Activated CD4-positive, alpha-beta T cell treated with anti-CD3 and anti-CD28 coated beads, Interleukin-2, amount 10 ng/mL, durations not matched to agents 7 days and 5 days (primary cell): Measurements from ENCODE around the gene CDS2. TPM values are rescaled to one million over a fixed set of nuclear protein-coding genes. Genes with fewer than 3 reads are reported as not detected.

Experiments used
- CTCF ChIA-PET: fragments of 350-600 bp; sonication (Branson Sonifier 250); formaldehyde crosslinking; loops from one replicate; lab custom pipeline; 2021; ENCODE audit warnings: antibody characterized with exemption; lab: Charles Lee
- POLR2A ChIA-PET: fragments of 350-600 bp; sonication (Branson Sonifier 250); formaldehyde crosslinking; loops from one replicate; lab custom pipeline; 2021; ENCODE audit warnings: antibody characterized with exemption; lab: Charles Lee
- DNase-seq: peaks from one replicate; pipeline ENCODE4 v3.0.0-alpha.2; 2020
- H3K27ac Mint-ChIP-seq: one replicate; pipeline ENCODE4 v1.8.0; 2021; ENCODE audit warnings: mild to moderate bottlenecking, moderate library complexity, mixed read lengths
- H3K27me3 Mint-ChIP-seq: one replicate; pipeline ENCODE4 v1.8.0; 2021; ENCODE audit warnings: mixed read lengths
- H3K36me3 Mint-ChIP-seq: one replicate; pipeline ENCODE4 v1.8.0; 2021; ENCODE audit warnings: low read depth, mixed read lengths
- H3K4me1 Mint-ChIP-seq: one replicate; pipeline ENCODE4 v1.8.0; 2021; ENCODE audit warnings: mixed read lengths
- H3K4me3 Mint-ChIP-seq: one replicate; pipeline ENCODE4 v1.8.0; 2021; ENCODE audit warnings: mild to moderate bottlenecking, moderate library complexity, mixed read lengths
- H3K9me3 Mint-ChIP-seq: one replicate; pipeline ENCODE4 v1.8.0; 2021; ENCODE audit warnings: mixed read lengths
- total RNA-seq, 2 experiments: library from RNA; stranded (reverse); gene quantifications; one replicate each; pipeline ENCODE4 v1.2.3, GENCODE V29; 2021

CDS2 gene
- total RNA-seq, 2 experiments from 2014 or later, result 54.5 to 58.4 TPM

GRCh38 chr20:5211803-5212714 lies 85.3 kb downstream of the CDS2 start:
- no peak overlapping the region for H3K27ac Mint-ChIP-seq
- ChIA-PET CTCF (interaction anchor here (0.6 to 1.9 kb wide), 9 partner anchors 8 to 479 kb away, joined by 3 to 7 read pairs (median 3); partner anchors contain the start of gene CDS2), POLR2A (no interaction called here)
- peaks cover 2% of the 10 kb centered on the region for H3K36me3 Mint-ChIP-seq
- DNase-seq, result no peak
- H3K27me3 Mint-ChIP-seq, result no peaks in the 10 kb centered on the region
- H3K4me1 Mint-ChIP-seq, result no peaks in the 10 kb centered on the region
- no peak overlapping the region for H3K4me3 Mint-ChIP-seq
- no peaks in the 10 kb centered on the region for H3K9me3 Mint-ChIP-seq

- no peak for DNase-seq
- ChIA-PET CTCF (interaction anchor here (1.0 to 1.4 kb wide), 2 partner anchors 10 to 86 kb away, joined by 3 to 7 read pairs; partner anchors contain the start of gene CDS2), POLR2A (no interaction called here)
- Mint-ChIP-seq H3K4me3 (no peak overlapping the region), H3K27ac (no peak overlapping the region), H3K4me1 (no peaks in the 10 kb centered on the region), H3K36me3 (peaks cover 2% of the 10 kb centered on the region), H3K27me3 (no peaks in the 10 kb centered on the region), H3K9me3 (no peaks in the 10 kb centered on the region)
These were observed 86.2 kb downstream of the CDS2 start for GRCh38 chr20:5212907-5213487.

GRCh38 chr20:5214826-5215225 lies 88.0 kb downstream of the CDS2 start:
- H3K27ac Mint-ChIP-seq, result no peak overlapping the region
- H3K4me1 Mint-ChIP-seq, result no peaks in the 10 kb centered on the region
- POLR2A ChIA-PET, result no interaction called here
- no peaks in the 10 kb centered on the region for H3K9me3 Mint-ChIP-seq
- CTCF ChIA-PET, result interaction anchor here (1.1 to 1.4 kb wide), 3 partner anchors 9 to 15 kb away, joined by 3 to 4 read pairs (median 4); no protein-coding TSS in a partner anchor
- no peaks in the 10 kb centered on the region for H3K36me3 Mint-ChIP-seq
- no peak for DNase-seq
- H3K27me3 Mint-ChIP-seq, result no peaks in the 10 kb centered on the region
- H3K4me3 Mint-ChIP-seq, result no peak overlapping the region

GRCh38 chr20:5215672-5216304 lies 89.0 kb downstream of the CDS2 start:
- Mint-ChIP-seq H3K27me3 (no peaks in the 10 kb centered on the region), H3K36me3 (no peaks in the 10 kb centered on the region), H3K9me3 (no peaks in the 10 kb centered on the region), H3K27ac (no peak overlapping the region), H3K4me3 (no peak overlapping the region), H3K4me1 (no peaks in the 10 kb centered on the region)
- ChIA-PET CTCF (interaction anchor here (1.1 kb wide), 1 partner anchor 11 kb away, joined by 3 read pairs; no protein-coding TSS in a partner anchor), POLR2A (no interaction called here)
- DNase-seq, result no peak

GRCh38 chr20:5216663-5217062 lies 89.9 kb downstream of the CDS2 start:
- no peaks in the 10 kb centered on the region for H3K9me3 Mint-ChIP-seq
- H3K36me3 Mint-ChIP-seq, result no peaks in the 10 kb centered on the region
- H3K4me1 Mint-ChIP-seq, result no peaks in the 10 kb centered on the region
- no peak overlapping the region for H3K4me3 Mint-ChIP-seq
- ChIA-PET CTCF (interaction anchor here (0.7 to 1.9 kb wide), 2 partner anchors 9 to 11 kb away, joined by 3 to 5 read pairs; no protein-coding TSS in a partner anchor), POLR2A (no interaction called here)
- no peak for DNase-seq
- no peaks in the 10 kb centered on the region for H3K27me3 Mint-ChIP-seq
- no peak overlapping the region for H3K27ac Mint-ChIP-seq

GRCh38 chr20:5217616-5218015 lies 90.8 kb downstream of the CDS2 start:
- H3K27me3 Mint-ChIP-seq, result no peaks in the 10 kb centered on the region
- H3K9me3 Mint-ChIP-seq, result no peaks in the 10 kb centered on the region
- ChIA-PET CTCF (interaction anchor here (1.9 kb wide), 1 partner anchor 12 kb away, joined by 5 read pairs; no protein-coding TSS in a partner anchor), POLR2A (no interaction called here)
- DNase-seq, result no peak
- H3K27ac Mint-ChIP-seq, result no peak overlapping the region
- H3K4me3 Mint-ChIP-seq, result no peak overlapping the region
- H3K36me3 Mint-ChIP-seq, result no peaks in the 10 kb centered on the region
- H3K4me1 Mint-ChIP-seq, result no peaks in the 10 kb centered on the region

GRCh38 chr20:5220321-5221060 lies 93.7 kb downstream of the CDS2 start:
- H3K27ac Mint-ChIP-seq, result no peak overlapping the region
- no peak overlapping the region for H3K4me3 Mint-ChIP-seq
- POLR2A ChIA-PET, result no interaction called here
- no peaks in the 10 kb centered on the region for H3K36me3 Mint-ChIP-seq
- H3K4me1 Mint-ChIP-seq, result peaks cover 2% of the 10 kb centered on the region
- CTCF ChIA-PET, result interaction anchor here (0.6 to 3.3 kb wide), 4 partner anchors 9 to 236 kb away, joined by 3 to 13 read pairs (median 4); partner anchors contain the start of gene CDS2
- DNase-seq, result no peak
- no peaks in the 10 kb centered on the region for H3K27me3 Mint-ChIP-seq
- no peaks in the 10 kb centered on the region for H3K9me3 Mint-ChIP-seq

DNA sequence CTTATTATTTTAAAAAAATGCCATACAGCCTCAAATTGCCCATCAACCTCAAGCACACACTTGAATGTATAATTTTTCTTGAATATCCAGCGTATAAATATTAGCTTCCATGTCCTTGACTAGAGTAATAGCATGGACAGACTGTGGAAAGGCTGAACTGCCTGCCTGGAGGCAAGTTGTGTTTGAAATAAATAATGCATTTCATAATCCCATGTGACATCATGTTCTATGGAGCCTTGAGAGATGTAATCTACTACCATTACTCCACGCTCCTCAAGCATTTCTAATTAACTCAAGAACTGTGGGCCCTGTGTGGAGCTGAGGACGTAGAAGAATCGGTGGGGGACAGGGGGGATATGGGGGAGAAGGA lies 94.2 kb downstream of the CDS2 start:
- ChIA-PET POLR2A (no interaction called here), CTCF (interaction anchor here (1.4 to 3.3 kb wide), 2 partner anchors 13 to 94 kb away, joined by 4 to 13 read pairs; partner anchors contain the start of gene CDS2)
- Mint-ChIP-seq H3K4me1 (peaks cover 2% of the 10 kb centered on the region), H3K4me3 (no peak overlapping the region), H3K27ac (no peak overlapping the region), H3K36me3 (no peaks in the 10 kb centered on the region), H3K9me3 (no peaks in the 10 kb centered on the region), H3K27me3 (no peaks in the 10 kb centered on the region)
- no peak for DNase-seq

GRCh38 chr20:5222919-5223634 lies 96.3 kb downstream of the CDS2 start:
- Mint-ChIP-seq H3K4me1 (peaks cover 2% of the 10 kb centered on the region), H3K27ac (no peak overlapping the region), H3K4me3 (no peak overlapping the region), H3K9me3 (no peaks in the 10 kb centered on the region), H3K27me3 (no peaks in the 10 kb centered on the region), H3K36me3 (no peaks in the 10 kb centered on the region)
- peak; percentile 73 for DNase-seq
- POLR2A ChIA-PET, result no interaction called here
- CTCF ChIA-PET, result interaction anchor here (0.7 to 3.3 kb wide), 9 partner anchors 10 to 319 kb away, joined by 3 to 13 read pairs (median 4); partner anchors contain the start of gene CDS2

- ChIA-PET CTCF (interaction anchor here (1.2 kb wide), 1 partner anchor 16 kb away, joined by 4 read pairs; no protein-coding TSS in a partner anchor), POLR2A (no interaction called here)
- no peak overlapping the region for H3K27ac Mint-ChIP-seq
- H3K9me3 Mint-ChIP-seq, result no peaks in the 10 kb centered on the region
- no peaks in the 10 kb centered on the region for H3K36me3 Mint-ChIP-seq
- no peaks in the 10 kb centered on the region for H3K4me1 Mint-ChIP-seq
- no peak overlapping the region for H3K4me3 Mint-ChIP-seq
- peaks cover 23% of the 10 kb centered on the region for H3K27me3 Mint-ChIP-seq
- no peak for DNase-seq
These were observed 103.7 kb downstream of the CDS2 start for GRCh38 chr20:5230544-5230943.

DNA sequence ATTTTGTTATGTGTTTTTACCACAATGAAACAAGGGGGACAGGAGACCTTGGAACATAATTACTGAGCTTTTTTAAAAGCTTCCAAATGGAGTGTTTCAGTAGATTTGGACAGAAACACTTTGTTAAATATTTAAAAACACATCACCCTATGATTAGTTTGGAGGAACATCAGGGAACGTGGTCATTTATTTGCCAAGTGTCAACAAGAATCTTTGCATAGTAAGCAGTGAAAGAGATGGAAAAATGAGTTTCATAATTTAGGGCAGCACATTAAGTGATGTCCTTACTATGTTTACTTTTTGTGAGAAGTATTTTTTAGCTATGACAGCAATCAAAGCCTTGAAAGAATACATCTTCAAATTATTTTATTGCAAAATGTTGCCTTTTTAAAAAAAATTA lies 107.3 kb downstream of the CDS2 start:
- H3K36me3 Mint-ChIP-seq, result no peaks in the 10 kb centered on the region
- peaks cover 47% of the 10 kb centered on the region for H3K27me3 Mint-ChIP-seq
- POLR2A ChIA-PET, result no interaction called here
- no peak for DNase-seq
- no peak overlapping the region for H3K27ac Mint-ChIP-seq
- no peaks in the 10 kb centered on the region for H3K4me1 Mint-ChIP-seq
- CTCF ChIA-PET, result no interaction called here
- no peaks in the 10 kb centered on the region for H3K9me3 Mint-ChIP-seq
- no peak overlapping the region for H3K4me3 Mint-ChIP-seq
